ENCODE data around the gene CEP112.
A peak's percentile ranks its signal among the peaks of the same experiment; 100 is the strongest.

The CEP112 gene

GRCh38 chr17:66191593-66192377 is at the start of gene CEP112:
Gene CEP112, minus strand, starts transcription at chr17:66192133.
- H3K36me3 ChIP-seq (ENCODE audit: control insufficient read depth, insufficient read depth, low read length) = no peaks in the 10 kb centered on the region
- H3K4me1 ChIP-seq (ENCODE audit: control insufficient read depth, insufficient read depth, low read length) = peaks cover 3% of the 10 kb centered on the region; the same call in 1 of the 2 replicates
- H3K9me3 ChIP-seq (ENCODE audit: control insufficient read depth, insufficient read depth, low read length) = no peaks in the 10 kb centered on the region
- peak within 1 kb of the TSS; percentile 45 for H3K27ac ChIP-seq (ENCODE audit: low read depth, low read length)
- no peaks in the 10 kb centered on the region for H3K27me3 ChIP-seq (ENCODE audit: control insufficient read depth, insufficient read depth, low read length)
- no peak within 1 kb of the TSS for H3K9ac ChIP-seq (ENCODE audit: low read depth, low read length)
- peak within 1 kb of the TSS; percentile 82 for H3K4me3 ChIP-seq (ENCODE audit: low read depth, low read length)

GRCh38 chr17:66240630-66241029 is 48.7 kb upstream of the CEP112 start:
- Histone ChIP-seq H3K27ac (ENCODE audit: low read depth, low read length) (no peak overlapping the region), H3K4me3 (ENCODE audit: low read depth, low read length) (no peak overlapping the region), H3K36me3 (ENCODE audit: control insufficient read depth, insufficient read depth, low read length) (no peaks in the 10 kb centered on the region), H3K27me3 (ENCODE audit: control insufficient read depth, insufficient read depth, low read length) (no peaks in the 10 kb centered on the region), H3K9ac (ENCODE audit: low read depth, low read length) (no peak overlapping the region), H3K4me1 (ENCODE audit: control insufficient read depth, insufficient read depth, low read length) (no peaks in the 10 kb centered on the region), H3K9me3 (ENCODE audit: control insufficient read depth, insufficient read depth, low read length) (no peaks in the 10 kb centered on the region)

GRCh38 chr17:66240013-66240412 is 48.1 kb upstream of the CEP112 start:
- Histone ChIP-seq H3K4me1 (ENCODE audit: control insufficient read depth, insufficient read depth, low read length) (no peaks in the 10 kb centered on the region), H3K27ac (ENCODE audit: low read depth, low read length) (no peak overlapping the region), H3K9ac (ENCODE audit: low read depth, low read length) (no peak overlapping the region), H3K9me3 (ENCODE audit: control insufficient read depth, insufficient read depth, low read length) (no peaks in the 10 kb centered on the region), H3K36me3 (ENCODE audit: control insufficient read depth, insufficient read depth, low read length) (no peaks in the 10 kb centered on the region), H3K27me3 (ENCODE audit: control insufficient read depth, insufficient read depth, low read length) (no peaks in the 10 kb centered on the region), H3K4me3 (ENCODE audit: low read depth, low read length) (no peak overlapping the region)

- Histone ChIP-seq H3K27ac (ENCODE audit: low read depth, low read length) (no peak overlapping the region), H3K27me3 (ENCODE audit: control insufficient read depth, insufficient read depth, low read length) (no peaks in the 10 kb centered on the region), H3K4me3 (ENCODE audit: low read depth, low read length) (no peak overlapping the region), H3K36me3 (ENCODE audit: control insufficient read depth, insufficient read depth, low read length) (no peaks in the 10 kb centered on the region), H3K9me3 (ENCODE audit: control insufficient read depth, insufficient read depth, low read length) (no peaks in the 10 kb centered on the region), H3K4me1 (ENCODE audit: control insufficient read depth, insufficient read depth, low read length) (no peaks in the 10 kb centered on the region), H3K9ac (ENCODE audit: low read depth, low read length) (no peak overlapping the region)
Measured at GRCh38 chr17:66235377-66235994, 43.6 kb upstream of the CEP112 start.

GRCh38 chr17:66234611-66235010 is 42.7 kb upstream of the CEP112 start:
- no peaks in the 10 kb centered on the region for H3K4me1 ChIP-seq (ENCODE audit: control insufficient read depth, insufficient read depth, low read length)

GRCh38 chr17:66233023-66233753 is 41.3 kb upstream of the CEP112 start:
- Histone ChIP-seq H3K9ac (ENCODE audit: low read depth, low read length) (no peak overlapping the region), H3K4me1 (ENCODE audit: control insufficient read depth, insufficient read depth, low read length) (no peaks in the 10 kb centered on the region), H3K9me3 (ENCODE audit: control insufficient read depth, insufficient read depth, low read length) (no peaks in the 10 kb centered on the region), H3K36me3 (ENCODE audit: control insufficient read depth, insufficient read depth, low read length) (no peaks in the 10 kb centered on the region), H3K4me3 (ENCODE audit: low read depth, low read length) (no peak overlapping the region), H3K27ac (ENCODE audit: low read depth, low read length) (no peak overlapping the region), H3K27me3 (ENCODE audit: control insufficient read depth, insufficient read depth, low read length) (no peaks in the 10 kb centered on the region)

More at GRCh38 chr17:66234611-66235010, 42.7 kb upstream of the CEP112 start:
- no peak overlapping the region for H3K9ac ChIP-seq (ENCODE audit: low read depth, low read length)
- no peaks in the 10 kb centered on the region for H3K27me3 ChIP-seq (ENCODE audit: control insufficient read depth, insufficient read depth, low read length)
- no peak overlapping the region for H3K4me3 ChIP-seq (ENCODE audit: low read depth, low read length)
- H3K27ac ChIP-seq (ENCODE audit: low read depth, low read length) = no peak overlapping the region
- H3K9me3 ChIP-seq (ENCODE audit: control insufficient read depth, insufficient read depth, low read length) = no peaks in the 10 kb centered on the region
- H3K36me3 ChIP-seq (ENCODE audit: control insufficient read depth, insufficient read depth, low read length) = no peaks in the 10 kb centered on the region

GRCh38 chr17:66230922-66231591 is 39.1 kb upstream of the CEP112 start:
- H3K27ac ChIP-seq (ENCODE audit: low read depth, low read length) = no peak overlapping the region

GRCh38 chr17:66229783-66230538 is 38.0 kb upstream of the CEP112 start:
- H3K9ac ChIP-seq (ENCODE audit: low read depth, low read length) = no peak overlapping the region
- no peak overlapping the region for H3K4me3 ChIP-seq (ENCODE audit: low read depth, low read length)
- H3K4me1 ChIP-seq (ENCODE audit: control insufficient read depth, insufficient read depth, low read length) = no peaks in the 10 kb centered on the region
- no peaks in the 10 kb centered on the region for H3K9me3 ChIP-seq (ENCODE audit: control insufficient read depth, insufficient read depth, low read length)
- no peak overlapping the region for H3K27ac ChIP-seq (ENCODE audit: low read depth, low read length)
- no peaks in the 10 kb centered on the region for H3K27me3 ChIP-seq (ENCODE audit: control insufficient read depth, insufficient read depth, low read length)
- no peaks in the 10 kb centered on the region for H3K36me3 ChIP-seq (ENCODE audit: control insufficient read depth, insufficient read depth, low read length)

More at GRCh38 chr17:66230922-66231591, 39.1 kb upstream of the CEP112 start:
- H3K9ac ChIP-seq (ENCODE audit: low read depth, low read length) = no peak overlapping the region
- H3K36me3 ChIP-seq (ENCODE audit: control insufficient read depth, insufficient read depth, low read length) = no peaks in the 10 kb centered on the region
- H3K4me3 ChIP-seq (ENCODE audit: low read depth, low read length) = no peak overlapping the region
- no peaks in the 10 kb centered on the region for H3K27me3 ChIP-seq (ENCODE audit: control insufficient read depth, insufficient read depth, low read length)
- no peaks in the 10 kb centered on the region for H3K4me1 ChIP-seq (ENCODE audit: control insufficient read depth, insufficient read depth, low read length)
- no peaks in the 10 kb centered on the region for H3K9me3 ChIP-seq (ENCODE audit: control insufficient read depth, insufficient read depth, low read length)

GRCh38 chr17:66228887-66229782 is 37.2 kb upstream of the CEP112 start, which contains the start of gene APOH:
Gene APOH, minus strand, starts transcription at chr17:66229415. Its CDS starts 36 bp downstream, at chr17:66229379.
- Histone ChIP-seq H3K9me3 (ENCODE audit: control insufficient read depth, insufficient read depth, low read length) (no peaks in the 10 kb centered on the region), H3K27me3 (ENCODE audit: control insufficient read depth, insufficient read depth, low read length) (no peaks in the 10 kb centered on the region), H3K27ac (ENCODE audit: low read depth, low read length) (no peak within 1 kb of the TSS), H3K4me1 (ENCODE audit: control insufficient read depth, insufficient read depth, low read length) (no peaks in the 10 kb centered on the region), H3K36me3 (ENCODE audit: control insufficient read depth, insufficient read depth, low read length) (no peaks in the 10 kb centered on the region), H3K4me3 (ENCODE audit: low read depth, low read length) (no peak within 1 kb of the TSS), H3K9ac (ENCODE audit: low read depth, low read length) (no peak within 1 kb of the TSS)

All from HUES48 (cell line).